WTC11 (cell line): Measurements from ENCODE around the gene NRG3. TPM values are rescaled to one million over a fixed set of nuclear protein-coding genes. Genes with fewer than 3 reads are reported as not detected.

Experiments
- ATAC-seq: fragments of 200-7000 bp; cut with Tn5 transposase; 2 replicates; pipeline ENCODE4 v1.10.0; 2021; ENCODE audit warnings: mild to moderate bottlenecking, moderate library complexity
- CTCF ChIA-PET: fragments of 300-600 bp; sonication (Branson Sonifier 250); formaldehyde crosslinking; loops from one replicate; lab custom pipeline; 2021; ENCODE audit warnings: antibody characterized with exemption; lab: Charles Lee
- POLR2A ChIA-PET: fragments of 350-600 bp; sonication (Branson Sonifier 250); formaldehyde crosslinking; loops from one replicate; lab custom pipeline; 2021; ENCODE audit warnings: antibody characterized with exemption; lab: Charles Lee
- DNase-seq: peaks from one replicate; pipeline ENCODE4 v3.0.0; 2021; ENCODE audit warnings: low spot score
- H3K27ac Mint-ChIP-seq: 2 replicates; pipeline ENCODE4 v1.8.0; 2021; ENCODE audit warnings: mixed read lengths
- H3K27me3 Mint-ChIP-seq: 2 replicates; pipeline ENCODE4 v1.8.0; 2021; ENCODE audit warnings: low read depth, mild to moderate bottlenecking, moderate library complexity, mixed read lengths
- H3K36me3 Mint-ChIP-seq: 2 replicates; pipeline ENCODE4 v1.8.0; 2021; ENCODE audit warnings: mixed read lengths
- H3K4me1 Mint-ChIP-seq: 2 replicates; pipeline ENCODE4 v1.8.0; 2022; ENCODE audit warnings: mixed read lengths
- H3K4me3 Mint-ChIP-seq: 2 replicates; pipeline ENCODE4 v1.8.0; 2021; ENCODE audit warnings: mild to moderate bottlenecking, moderate library complexity, mixed read lengths
- H3K9me3 Mint-ChIP-seq: 2 replicates; pipeline ENCODE4 v1.8.0; 2021; ENCODE audit warnings: mixed read lengths
- ATF1 ChIP-seq: sonication (generic); formaldehyde crosslinking; IDR thresholded peaks from 2 replicates; pipeline ENCODE4 v1.8.1; 2023; ENCODE audit warnings: mild to moderate bottlenecking, moderate library complexity, missing genetic modification reagents
- CREB1 ChIP-seq: sonication (generic); formaldehyde crosslinking; IDR thresholded peaks from 2 replicates; pipeline ENCODE4 v1.8.0; 2023; ENCODE audit warnings: mild to moderate bottlenecking, missing genetic modification reagents
- ELF4 ChIP-seq: sonication (generic); formaldehyde crosslinking; IDR thresholded peaks from 2 replicates; pipeline ENCODE4 v1.8.1; 2022; ENCODE audit warnings: low read depth, mild to moderate bottlenecking, moderate library complexity, missing genetic modification reagents
- EMX1 ChIP-seq: fragments of 250-450 bp; sonication (Bioruptor Pico); IDR thresholded peaks from 2 replicates; pipeline ENCODE4 v1.8.0; 2021; ENCODE audit warnings: mild to moderate bottlenecking
- FOXP1 ChIP-seq: sonication (generic); formaldehyde crosslinking; IDR thresholded peaks from 2 replicates; pipeline ENCODE4 v1.8.0; 2022; ENCODE audit warnings: missing genetic modification reagents, mild to moderate bottlenecking, moderate library complexity, borderline replicate concordance
- IRF2 ChIP-seq: sonication (generic); formaldehyde crosslinking; IDR thresholded peaks from 2 replicates; pipeline ENCODE4 v1.8.0; 2022; ENCODE audit warnings: low read depth, missing genetic modification reagents, borderline replicate concordance
- JAZF1 ChIP-seq: fragments of 250-450 bp; sonication (Bioruptor Pico); IDR thresholded peaks from 2 replicates; pipeline ENCODE4 v1.9.0; 2021; ENCODE audit warnings: moderate library complexity, mild to moderate bottlenecking, inconsistent platforms
- MYBL2 ChIP-seq: sonication (generic); formaldehyde crosslinking; IDR thresholded peaks from 2 replicates; pipeline ENCODE4 v1.8.1; 2023; ENCODE audit warnings: mild to moderate bottlenecking, moderate library complexity, missing genetic modification reagents
- NFE2L1 ChIP-seq: sonication (generic); formaldehyde crosslinking; IDR thresholded peaks from 2 replicates; pipeline ENCODE4 v1.8.1; 2023; ENCODE audit warnings: missing genetic modification reagents
- NFYB ChIP-seq: sonication (generic); formaldehyde crosslinking; conservative IDR thresholded peaks from 2 replicates; pipeline ENCODE4 v1.8.0; 2022; ENCODE audit warnings: low read depth, missing genetic modification reagents
- OVOL2 ChIP-seq: fragments of 250-450 bp; sonication (Bioruptor Pico); IDR thresholded peaks from 2 replicates; pipeline ENCODE4 v1.9.0; 2021; ENCODE audit warnings: mild to moderate bottlenecking, borderline replicate concordance
- RORB ChIP-seq: fragments of 250-450 bp; sonication (Bioruptor Pico); IDR thresholded peaks from 2 replicates; pipeline ENCODE4 v1.9.0; 2021; ENCODE audit warnings: mild to moderate bottlenecking
- SMAD3 ChIP-seq: sonication (generic); formaldehyde crosslinking; IDR thresholded peaks from 2 replicates; pipeline ENCODE4 v1.8.0; 2022; ENCODE audit warnings: missing genetic modification reagents, mild to moderate bottlenecking, borderline replicate concordance
- SOX15 ChIP-seq: fragments of 250-450 bp; sonication (Bioruptor Pico); IDR thresholded peaks from 2 replicates; pipeline ENCODE4 v1.9.0; 2021; ENCODE audit warnings: mild to moderate bottlenecking
- TEAD4 ChIP-seq: sonication (generic); formaldehyde crosslinking; IDR thresholded peaks from 2 replicates; pipeline ENCODE4 v1.8.0; 2022; ENCODE audit warnings: mild to moderate bottlenecking, missing genetic modification reagents
- ZBTB21 ChIP-seq: sonication (generic); formaldehyde crosslinking; IDR thresholded peaks from 2 replicates; pipeline ENCODE4 v1.8.1; 2023; ENCODE audit warnings: mild to moderate bottlenecking, missing genetic modification reagents, borderline replicate concordance
- ZNF317 ChIP-seq: sonication (generic); formaldehyde crosslinking; IDR thresholded peaks from 2 replicates; pipeline ENCODE4 v1.8.1; 2023; ENCODE audit warnings: low read depth, mild to moderate bottlenecking, moderate library complexity, missing genetic modification reagents, borderline replicate concordance
- ZNF396 ChIP-seq: fragments of 250-450 bp; sonication (Bioruptor Pico); IDR thresholded peaks from 2 replicates; pipeline ENCODE4 v1.8.0; 2021; ENCODE audit warnings: mild to moderate bottlenecking, moderate library complexity, borderline replicate concordance
- ZNF423 ChIP-seq: fragments of 250-450 bp; sonication (Bioruptor Pico); IDR thresholded peaks from 2 replicates; pipeline ENCODE4 v2.1.2; 2022; ENCODE audit warnings: mild to moderate bottlenecking, moderate library complexity
- ZNF671 ChIP-seq: fragments of 250-450 bp; sonication (Bioruptor Pico); IDR thresholded peaks from 2 replicates; pipeline ENCODE4 v1.8.0; 2021; ENCODE audit warnings: mild to moderate bottlenecking
- total RNA-seq: library from RNA; stranded (reverse); gene quantifications from 3 replicates; pipeline ENCODE4 v1.2.3, GENCODE V29; 2021
- TF ChIP-seq, protein P1 (sequence below): fragments of 250-450 bp; sonication (Bioruptor Pico); IDR thresholded peaks from 2 replicates; pipeline ENCODE4 v1.9.0; 2021; ENCODE audit warnings: mild to moderate bottlenecking, borderline replicate concordance
- TF ChIP-seq, protein P2 (sequence below): fragments of 200-600 bp; IDR thresholded peaks from 2 replicates; pipeline ENCODE4 v1.8.0; 2022; ENCODE audit warnings: antibody characterized with exemption
- TF ChIP-seq, protein P3 (sequence below): sonication (generic); formaldehyde crosslinking; IDR thresholded peaks from 2 replicates; pipeline ENCODE4 v1.8.1; 2022; ENCODE audit warnings: low read depth, missing genetic modification reagents, borderline replicate concordance
- TF ChIP-seq, protein P4 (sequence below): fragments of 250-450 bp; sonication (Bioruptor Pico); IDR thresholded peaks from 2 replicates; pipeline ENCODE4 v1.9.0; 2021; ENCODE audit warnings: mild to moderate bottlenecking
- TF ChIP-seq, protein P5 (sequence below): fragments of 250-450 bp; sonication (Bioruptor Pico); IDR thresholded peaks from 2 replicates; pipeline ENCODE4 v2.1.2; 2022; ENCODE audit warnings: mild to moderate bottlenecking, moderate library complexity

NRG3 gene
- total RNA-seq, 1 experiment from 2014 or later: 7.0 TPM

DNA sequence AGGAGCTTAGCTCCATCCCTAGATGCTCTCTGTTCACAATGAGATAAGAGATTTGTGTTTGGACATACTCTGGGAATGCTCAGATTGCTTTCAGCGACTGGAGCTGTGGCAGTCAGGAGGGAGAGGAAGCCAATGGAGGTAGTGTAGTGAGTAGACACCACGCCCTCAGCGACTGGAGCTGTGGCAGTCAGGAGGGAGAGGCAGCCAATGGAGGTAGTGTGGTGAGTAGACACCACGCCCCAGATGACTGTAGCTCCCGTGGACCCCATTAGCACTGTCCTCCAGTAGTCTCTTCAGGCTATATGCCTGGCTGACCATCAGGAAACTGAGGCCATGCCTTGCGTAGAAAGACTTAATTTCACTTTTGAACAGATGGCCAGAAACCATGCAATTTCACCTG is 1033.8 kb downstream of the NRG3 start:
- Mint-ChIP-seq H3K4me1 (peaks cover 4% of the 10 kb centered on the region; the same call in 1 of the 2 replicates), H3K9me3 (no peaks in the 10 kb centered on the region), H3K27ac (no peak overlapping the region), H3K36me3 (no peaks in the 10 kb centered on the region), H3K27me3 (no peaks in the 10 kb centered on the region), H3K4me3 (no peak overlapping the region)
- no peak for DNase-seq
- POLR2A ChIA-PET: no interaction called here
- no peak for ATAC-seq
- TF ChIP-seq MYBL2 (no peak), ATF1 (CRISPR knock-in tag) (no peak), ZNF317 (CRISPR knock-in tag) (no peak), IRF2 (no peak), CREB1 (CRISPR knock-in tag) (no peak), ELF4 (no peak), TEAD4 (CRISPR knock-in tag) (no peak), FOXP1 (CRISPR knock-in tag) (no peak), SMAD3 (no peak), NFE2L1 (CRISPR knock-in tag) (no peak), EMX1 (CRISPR knock-in tag) (no peak), ZNF423 (no peak), SOX15 (CRISPR knock-in tag) (no peak), ZBTB21 (CRISPR knock-in tag) (no peak), JAZF1 (CRISPR knock-in tag) (no peak)
- TF ChIP-seq, protein P1, sequence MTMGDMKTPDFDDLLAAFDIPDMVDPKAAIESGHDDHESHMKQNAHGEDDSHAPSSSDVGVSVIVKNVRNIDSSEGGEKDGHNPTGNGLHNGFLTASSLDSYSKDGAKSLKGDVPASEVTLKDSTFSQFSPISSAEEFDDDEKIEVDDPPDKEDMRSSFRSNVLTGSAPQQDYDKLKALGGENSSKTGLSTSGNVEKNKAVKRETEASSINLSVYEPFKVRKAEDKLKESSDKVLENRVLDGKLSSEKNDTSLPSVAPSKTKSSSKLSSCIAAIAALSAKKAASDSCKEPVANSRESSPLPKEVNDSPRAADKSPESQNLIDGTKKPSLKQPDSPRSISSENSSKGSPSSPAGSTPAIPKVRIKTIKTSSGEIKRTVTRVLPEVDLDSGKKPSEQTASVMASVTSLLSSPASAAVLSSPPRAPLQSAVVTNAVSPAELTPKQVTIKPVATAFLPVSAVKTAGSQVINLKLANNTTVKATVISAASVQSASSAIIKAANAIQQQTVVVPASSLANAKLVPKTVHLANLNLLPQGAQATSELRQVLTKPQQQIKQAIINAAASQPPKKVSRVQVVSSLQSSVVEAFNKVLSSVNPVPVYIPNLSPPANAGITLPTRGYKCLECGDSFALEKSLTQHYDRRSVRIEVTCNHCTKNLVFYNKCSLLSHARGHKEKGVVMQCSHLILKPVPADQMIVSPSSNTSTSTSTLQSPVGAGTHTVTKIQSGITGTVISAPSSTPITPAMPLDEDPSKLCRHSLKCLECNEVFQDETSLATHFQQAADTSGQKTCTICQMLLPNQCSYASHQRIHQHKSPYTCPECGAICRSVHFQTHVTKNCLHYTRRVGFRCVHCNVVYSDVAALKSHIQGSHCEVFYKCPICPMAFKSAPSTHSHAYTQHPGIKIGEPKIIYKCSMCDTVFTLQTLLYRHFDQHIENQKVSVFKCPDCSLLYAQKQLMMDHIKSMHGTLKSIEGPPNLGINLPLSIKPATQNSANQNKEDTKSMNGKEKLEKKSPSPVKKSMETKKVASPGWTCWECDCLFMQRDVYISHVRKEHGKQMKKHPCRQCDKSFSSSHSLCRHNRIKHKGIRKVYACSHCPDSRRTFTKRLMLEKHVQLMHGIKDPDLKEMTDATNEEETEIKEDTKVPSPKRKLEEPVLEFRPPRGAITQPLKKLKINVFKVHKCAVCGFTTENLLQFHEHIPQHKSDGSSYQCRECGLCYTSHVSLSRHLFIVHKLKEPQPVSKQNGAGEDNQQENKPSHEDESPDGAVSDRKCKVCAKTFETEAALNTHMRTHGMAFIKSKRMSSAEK (CRISPR knock-in tag): no peak
- TF ChIP-seq, protein P2, sequence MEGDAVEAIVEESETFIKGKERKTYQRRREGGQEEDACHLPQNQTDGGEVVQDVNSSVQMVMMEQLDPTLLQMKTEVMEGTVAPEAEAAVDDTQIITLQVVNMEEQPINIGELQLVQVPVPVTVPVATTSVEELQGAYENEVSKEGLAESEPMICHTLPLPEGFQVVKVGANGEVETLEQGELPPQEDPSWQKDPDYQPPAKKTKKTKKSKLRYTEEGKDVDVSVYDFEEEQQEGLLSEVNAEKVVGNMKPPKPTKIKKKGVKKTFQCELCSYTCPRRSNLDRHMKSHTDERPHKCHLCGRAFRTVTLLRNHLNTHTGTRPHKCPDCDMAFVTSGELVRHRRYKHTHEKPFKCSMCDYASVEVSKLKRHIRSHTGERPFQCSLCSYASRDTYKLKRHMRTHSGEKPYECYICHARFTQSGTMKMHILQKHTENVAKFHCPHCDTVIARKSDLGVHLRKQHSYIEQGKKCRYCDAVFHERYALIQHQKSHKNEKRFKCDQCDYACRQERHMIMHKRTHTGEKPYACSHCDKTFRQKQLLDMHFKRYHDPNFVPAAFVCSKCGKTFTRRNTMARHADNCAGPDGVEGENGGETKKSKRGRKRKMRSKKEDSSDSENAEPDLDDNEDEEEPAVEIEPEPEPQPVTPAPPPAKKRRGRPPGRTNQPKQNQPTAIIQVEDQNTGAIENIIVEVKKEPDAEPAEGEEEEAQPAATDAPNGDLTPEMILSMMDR: no peak
- CTCF ChIA-PET: no interaction called here

DNA sequence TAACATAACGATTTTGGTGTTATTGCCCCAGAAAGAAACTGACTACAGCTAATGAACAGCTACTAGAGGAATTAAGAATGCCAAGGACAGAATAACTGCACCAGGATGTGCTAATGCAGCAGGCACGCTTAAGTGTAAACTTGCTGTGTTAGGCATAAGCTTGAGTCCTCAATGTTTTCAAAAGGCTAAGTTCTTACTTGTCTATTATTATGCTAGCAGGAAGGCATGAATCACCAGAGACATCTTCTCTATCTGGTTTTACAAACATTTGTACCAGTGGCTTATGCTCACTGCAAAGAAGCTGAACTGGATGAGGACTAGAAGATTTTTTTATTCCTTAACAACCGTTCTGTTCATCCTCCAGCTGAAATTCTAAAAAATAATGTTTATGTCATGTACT is 1035.3 kb downstream of the NRG3 start:
- CTCF ChIA-PET: no interaction called here
- DNase-seq (no peak), ATAC-seq (no peak)
- Mint-ChIP-seq H3K27me3 (no peaks in the 10 kb centered on the region), H3K4me3 (no peak overlapping the region), H3K27ac (no peak overlapping the region), H3K9me3 (no peaks in the 10 kb centered on the region), H3K4me1 (peaks cover 4% of the 10 kb centered on the region; the same call in 1 of the 2 replicates), H3K36me3 (no peaks in the 10 kb centered on the region)
- POLR2A ChIA-PET: no interaction called here
- no peak for TF ChIP-seq RORB (CRISPR knock-in tag)
- TF ChIP-seq ZNF396 (CRISPR knock-in tag): no peak
- TF ChIP-seq ZNF317 (CRISPR knock-in tag): no peak
- TF ChIP-seq NFYB (CRISPR knock-in tag): no peak
- TF ChIP-seq ZNF671 (CRISPR knock-in tag): no peak
- no peak for TF ChIP-seq OVOL2 (CRISPR knock-in tag)
- TF ChIP-seq, protein P3, sequence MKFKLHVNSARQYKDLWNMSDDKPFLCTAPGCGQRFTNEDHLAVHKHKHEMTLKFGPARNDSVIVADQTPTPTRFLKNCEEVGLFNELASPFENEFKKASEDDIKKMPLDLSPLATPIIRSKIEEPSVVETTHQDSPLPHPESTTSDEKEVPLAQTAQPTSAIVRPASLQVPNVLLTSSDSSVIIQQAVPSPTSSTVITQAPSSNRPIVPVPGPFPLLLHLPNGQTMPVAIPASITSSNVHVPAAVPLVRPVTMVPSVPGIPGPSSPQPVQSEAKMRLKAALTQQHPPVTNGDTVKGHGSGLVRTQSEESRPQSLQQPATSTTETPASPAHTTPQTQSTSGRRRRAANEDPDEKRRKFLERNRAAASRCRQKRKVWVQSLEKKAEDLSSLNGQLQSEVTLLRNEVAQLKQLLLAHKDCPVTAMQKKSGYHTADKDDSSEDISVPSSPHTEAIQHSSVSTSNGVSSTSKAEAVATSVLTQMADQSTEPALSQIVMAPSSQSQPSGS: no peak
- TF ChIP-seq, protein P4, sequence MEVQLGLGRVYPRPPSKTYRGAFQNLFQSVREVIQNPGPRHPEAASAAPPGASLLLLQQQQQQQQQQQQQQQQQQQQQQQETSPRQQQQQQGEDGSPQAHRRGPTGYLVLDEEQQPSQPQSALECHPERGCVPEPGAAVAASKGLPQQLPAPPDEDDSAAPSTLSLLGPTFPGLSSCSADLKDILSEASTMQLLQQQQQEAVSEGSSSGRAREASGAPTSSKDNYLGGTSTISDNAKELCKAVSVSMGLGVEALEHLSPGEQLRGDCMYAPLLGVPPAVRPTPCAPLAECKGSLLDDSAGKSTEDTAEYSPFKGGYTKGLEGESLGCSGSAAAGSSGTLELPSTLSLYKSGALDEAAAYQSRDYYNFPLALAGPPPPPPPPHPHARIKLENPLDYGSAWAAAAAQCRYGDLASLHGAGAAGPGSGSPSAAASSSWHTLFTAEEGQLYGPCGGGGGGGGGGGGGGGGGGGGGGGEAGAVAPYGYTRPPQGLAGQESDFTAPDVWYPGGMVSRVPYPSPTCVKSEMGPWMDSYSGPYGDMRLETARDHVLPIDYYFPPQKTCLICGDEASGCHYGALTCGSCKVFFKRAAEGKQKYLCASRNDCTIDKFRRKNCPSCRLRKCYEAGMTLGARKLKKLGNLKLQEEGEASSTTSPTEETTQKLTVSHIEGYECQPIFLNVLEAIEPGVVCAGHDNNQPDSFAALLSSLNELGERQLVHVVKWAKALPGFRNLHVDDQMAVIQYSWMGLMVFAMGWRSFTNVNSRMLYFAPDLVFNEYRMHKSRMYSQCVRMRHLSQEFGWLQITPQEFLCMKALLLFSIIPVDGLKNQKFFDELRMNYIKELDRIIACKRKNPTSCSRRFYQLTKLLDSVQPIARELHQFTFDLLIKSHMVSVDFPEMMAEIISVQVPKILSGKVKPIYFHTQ (CRISPR knock-in tag): no peak
- no peak for TF ChIP-seq TEAD4 (CRISPR knock-in tag)
- TF ChIP-seq, protein P5, sequence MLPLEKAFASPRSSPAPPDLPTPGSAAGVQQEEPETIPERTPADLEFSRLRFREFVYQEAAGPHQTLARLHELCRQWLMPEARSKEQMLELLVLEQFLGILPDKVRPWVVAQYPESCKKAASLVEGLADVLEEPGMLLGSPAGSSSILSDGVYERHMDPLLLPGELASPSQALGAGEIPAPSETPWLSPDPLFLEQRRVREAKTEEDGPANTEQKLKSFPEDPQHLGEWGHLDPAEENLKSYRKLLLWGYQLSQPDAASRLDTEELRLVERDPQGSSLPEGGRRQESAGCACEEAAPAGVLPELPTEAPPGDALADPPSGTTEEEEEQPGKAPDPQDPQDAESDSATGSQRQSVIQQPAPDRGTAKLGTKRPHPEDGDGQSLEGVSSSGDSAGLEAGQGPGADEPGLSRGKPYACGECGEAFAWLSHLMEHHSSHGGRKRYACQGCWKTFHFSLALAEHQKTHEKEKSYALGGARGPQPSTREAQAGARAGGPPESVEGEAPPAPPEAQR: no peak
